ENCODE measurements around the gene TNFRSF18.

DNA sequence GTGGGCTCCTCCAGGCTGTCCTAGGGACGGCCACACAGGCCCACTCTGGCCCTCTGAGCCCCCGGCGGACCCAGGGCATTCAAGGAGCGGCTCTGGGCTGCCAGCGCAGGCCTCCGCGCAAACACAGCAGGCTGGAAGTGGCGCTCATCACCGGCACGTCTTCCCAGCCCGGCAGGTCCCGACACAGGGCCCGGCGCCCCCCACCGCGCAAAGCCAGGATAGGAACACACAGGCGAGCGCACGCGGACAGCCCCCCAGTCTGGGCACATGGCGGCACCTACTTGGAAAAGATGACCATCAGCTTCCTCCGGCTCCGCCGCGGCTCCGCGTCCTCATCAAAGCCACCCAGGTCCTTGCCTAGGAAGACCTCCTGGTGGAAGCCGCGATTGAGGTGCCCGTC, 21.8 kb upstream of the TNFRSF18 start:
- no peak for TF ChIP-seq POLR2A (IDR thresholded peaks at IDR 0.05)
- no peak for TF ChIP-seq EP300 (IDR thresholded peaks at IDR 0.05)
